ENCODE measurements around the gene NECTIN4.
A peak's percentile ranks its signal among the peaks of the same experiment; 100 is the strongest.
"Not testable (repeated sequence)": the region's sequence is repeated elsewhere in the genome, so short reads cannot be mapped to it uniquely, and the experiment has no call there.

Gene NECTIN4

GRCh38 chr1:161082483-161082882 lies 6.9 kb downstream of the NECTIN4 start:
- no peak for DNase-seq (ENCODE audit: low spot score)

- DNase-seq (ENCODE audit: low spot score), result no peak
Observed at GRCh38 chr1:161081519-161081918, 7.8 kb downstream of the NECTIN4 start.

- no peak for DNase-seq (ENCODE audit: low spot score)
Observed at GRCh38 chr1:161080441-161081405, 8.6 kb downstream of the NECTIN4 start.

GRCh38 chr1:161079436-161080110 lies 9.8 kb downstream of the NECTIN4 start:
- DNase-seq (ENCODE audit: low spot score), result no peak

- no peak for DNase-seq (ENCODE audit: low spot score)
Observed at GRCh38 chr1:161077426-161077825, 11.9 kb downstream of the NECTIN4 start.

- no peak for DNase-seq (ENCODE audit: low spot score)
Observed at GRCh38 chr1:161076410-161076809, 12.9 kb downstream of the NECTIN4 start.

GRCh38 chr1:161074676-161075368 lies 14.5 kb downstream of the NECTIN4 start:
- no peak for DNase-seq (ENCODE audit: low spot score)

- DNase-seq (ENCODE audit: low spot score), result no peak
Observed at GRCh38 chr1:161073474-161074121, 15.8 kb downstream of the NECTIN4 start.

- DNase-seq (ENCODE audit: low spot score), result no peak
Observed at GRCh38 chr1:161072751-161073449, 16.5 kb downstream of the NECTIN4 start.

- peak; percentile 71 for DNase-seq (ENCODE audit: low spot score)
Observed at GRCh38 chr1:161071886-161072371, 17.4 kb downstream of the NECTIN4 start.

- DNase-seq (ENCODE audit: low spot score), result no peak
Observed at GRCh38 chr1:161070761-161071160, 18.6 kb downstream of the NECTIN4 start.

- DNase-seq (ENCODE audit: low spot score), result no peak
Observed at GRCh38 chr1:161069731-161070270, 19.6 kb downstream of the NECTIN4 start, which contains the start of gene ARHGAP30. TSS of gene ARHGAP30 (minus strand) at chr1:161069891. CDS start at chr1:161069624, 267 bp downstream.

GRCh38 chr1:161069241-161069640 lies 20.1 kb downstream of the NECTIN4 start:
- no peak for DNase-seq (ENCODE audit: low spot score)

GRCh38 chr1:161068306-161069234 lies 20.8 kb downstream of the NECTIN4 start:
- no peak for DNase-seq (ENCODE audit: low spot score)

- no peak for DNase-seq (ENCODE audit: low spot score)
Observed at GRCh38 chr1:161066694-161067093, 22.7 kb downstream of the NECTIN4 start.

GRCh38 chr1:161065681-161066080 lies 23.7 kb downstream of the NECTIN4 start:
- DNase-seq (ENCODE audit: low spot score), result not testable (repeated sequence)

GRCh38 chr1:161063936-161064335 lies 25.4 kb downstream of the NECTIN4 start:
- not testable (repeated sequence) for DNase-seq (ENCODE audit: low spot score)

- DNase-seq (ENCODE audit: low spot score), result no peak
Observed at GRCh38 chr1:161061419-161061818, 27.9 kb downstream of the NECTIN4 start.

GRCh38 chr1:161059293-161059692 lies 30.1 kb downstream of the NECTIN4 start:
- DNase-seq (ENCODE audit: low spot score), result no peak

GRCh38 chr1:161054805-161055204 lies 34.6 kb downstream of the NECTIN4 start:
- DNase-seq (ENCODE audit: low spot score), result no peak

Data from HuH-7.5 (cell line).